Ammon's horn (tissue), 1 donor: ENCODE data around the gene LRRC27.
"Not testable (repeated sequence)": the region's sequence is repeated elsewhere in the genome, so short reads cannot be mapped to it uniquely, and the experiment has no call there.

Source experiments
- DNase-seq: peaks from one replicate; pipeline ENCODE4 v3.0.0-alpha.2; 2016; ENCODE audit warnings: low spot score

The LRRC27 gene

DNA sequence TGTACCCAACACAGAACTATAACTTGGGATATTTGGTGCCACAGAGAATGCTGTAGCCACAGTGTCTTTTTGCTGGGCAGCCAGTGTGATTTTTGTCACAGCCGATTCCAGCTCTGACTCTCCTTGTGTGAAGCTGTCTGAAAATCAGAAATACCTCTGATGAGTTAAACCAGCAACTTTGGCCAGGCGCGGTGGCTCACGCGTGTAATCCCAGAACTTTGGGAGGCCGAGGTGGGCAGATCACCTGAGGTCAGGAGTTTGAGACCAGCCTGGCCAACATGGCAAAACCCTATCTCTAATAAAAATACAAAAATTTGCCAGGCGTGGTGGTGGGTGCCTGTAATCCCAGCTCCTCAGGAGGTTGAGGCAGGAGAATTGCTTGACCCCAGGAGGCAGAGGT lies 5.9 kb downstream of the LRRC27 start:
- DNase-seq, result not testable (repeated sequence)

DNA sequence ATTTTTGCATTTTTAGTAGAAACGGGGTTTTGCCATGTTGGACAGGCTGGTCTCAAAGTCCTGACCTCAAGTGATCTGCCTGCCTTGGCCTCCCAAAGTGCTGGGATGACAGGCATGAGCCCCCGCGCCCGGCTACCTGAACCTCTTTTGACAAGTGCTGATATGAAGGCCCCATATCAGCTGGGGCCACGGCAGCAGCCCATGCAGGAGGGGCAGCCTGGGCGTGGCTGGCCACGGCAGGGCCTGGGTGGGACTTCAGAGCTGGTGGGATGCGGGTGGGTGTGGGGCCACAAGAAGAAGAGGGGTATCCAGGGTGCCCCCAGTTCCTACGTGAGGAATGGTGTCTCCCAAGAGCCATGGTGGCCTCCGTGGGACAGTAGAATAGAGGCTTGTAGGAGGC lies 6.9 kb downstream of the LRRC27 start:
- DNase-seq, result no peak

DNA sequence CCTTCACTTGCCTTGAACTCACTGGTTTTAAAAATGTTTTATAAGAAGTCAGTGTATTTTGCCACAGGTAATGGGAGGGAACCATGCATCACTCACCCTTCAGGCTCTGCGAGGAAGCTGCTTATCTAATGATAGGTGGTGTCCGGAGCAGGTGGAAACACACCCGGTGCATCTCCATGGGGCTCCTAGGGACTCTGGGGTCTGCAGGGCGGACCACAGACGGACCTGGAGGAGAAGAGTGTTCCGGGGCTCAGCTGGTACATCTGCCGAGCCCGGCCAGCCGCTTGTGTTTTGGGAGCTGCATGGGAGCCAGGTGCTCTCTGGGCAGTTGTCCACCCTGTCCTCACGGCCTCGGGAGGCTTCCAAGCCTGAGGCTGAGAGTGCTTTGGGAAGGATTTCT lies 7.3 kb downstream of the LRRC27 start:
- no peak for DNase-seq

DNA sequence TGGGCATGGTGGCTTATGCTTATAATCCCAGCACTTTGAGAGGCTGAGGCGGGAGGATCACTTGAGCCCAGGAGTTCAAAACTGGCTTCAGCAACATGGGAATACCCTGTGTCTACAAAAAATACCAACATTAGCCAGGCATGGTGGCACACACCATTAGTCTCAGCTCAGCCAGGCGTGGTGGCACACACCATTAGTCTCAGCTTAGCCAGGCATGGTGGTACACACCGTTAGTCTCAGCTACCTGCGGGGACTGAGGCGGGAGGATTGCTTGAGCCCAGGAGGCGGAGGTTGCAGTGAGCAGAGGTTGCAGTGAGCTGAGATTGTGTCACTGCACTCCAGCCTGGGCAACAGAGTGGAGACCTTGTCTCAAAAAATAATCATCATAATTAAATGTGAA lies 9.0 kb downstream of the LRRC27 start:
- DNase-seq, result no peak

DNA sequence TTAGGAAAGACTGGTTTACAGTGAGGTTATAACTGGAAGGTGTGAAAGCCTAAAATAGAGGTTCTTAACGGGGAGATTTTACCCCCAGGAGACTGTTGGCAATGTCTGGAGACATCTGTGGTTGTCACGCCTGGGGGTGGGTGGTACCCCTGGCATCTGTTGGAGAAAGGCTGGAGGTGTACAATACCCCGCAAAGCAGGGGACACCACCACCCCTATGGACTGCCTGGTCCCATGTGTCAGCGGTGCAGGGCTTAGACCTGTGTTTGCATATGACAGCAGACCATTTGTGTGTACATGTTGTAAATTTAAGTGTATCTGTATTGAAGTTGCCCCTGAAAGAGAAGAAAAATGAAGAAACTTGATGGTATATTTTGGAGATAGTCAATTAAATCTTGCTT lies 9.8 kb downstream of the LRRC27 start:
- no peak for DNase-seq

DNA sequence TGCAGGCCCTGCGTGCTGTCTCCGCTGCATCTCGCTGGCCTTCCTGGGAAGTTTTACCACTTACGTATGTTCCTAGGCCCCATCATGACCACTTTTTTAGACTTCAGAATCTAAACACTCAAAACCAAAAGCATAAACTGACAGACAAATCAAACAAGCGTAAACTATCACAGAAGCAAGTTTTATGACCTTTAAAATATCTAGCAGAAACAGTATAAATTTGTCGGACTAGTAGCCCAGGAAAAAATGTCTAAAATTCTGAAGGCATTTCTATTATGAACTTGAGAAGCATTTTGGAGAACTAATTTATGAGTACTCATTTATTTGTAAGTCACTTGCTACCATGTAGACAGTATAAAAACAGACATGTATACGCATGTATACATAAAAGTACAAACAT lies 10.6 kb downstream of the LRRC27 start:
- DNase-seq, result no peak

DNA sequence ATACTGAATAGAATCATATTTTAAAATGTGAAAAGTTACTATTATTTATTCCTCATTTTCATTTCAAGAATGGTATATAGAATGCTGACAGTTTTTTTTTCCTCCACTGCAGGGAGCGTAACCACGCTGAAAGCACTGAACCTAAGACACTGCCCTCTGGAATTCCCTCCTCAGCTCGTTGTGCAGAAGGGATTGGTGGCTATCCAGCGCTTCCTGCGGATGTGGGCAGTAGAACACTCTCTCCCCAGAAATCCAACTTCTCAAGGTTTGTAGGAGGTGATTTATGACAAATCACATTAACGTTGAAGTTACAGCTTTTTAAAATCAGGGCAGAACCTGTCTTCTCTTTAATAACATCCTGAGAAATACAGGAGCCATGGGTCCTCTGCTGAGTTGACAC lies 12.4 kb downstream of the LRRC27 start:
- DNase-seq, result no peak

DNA sequence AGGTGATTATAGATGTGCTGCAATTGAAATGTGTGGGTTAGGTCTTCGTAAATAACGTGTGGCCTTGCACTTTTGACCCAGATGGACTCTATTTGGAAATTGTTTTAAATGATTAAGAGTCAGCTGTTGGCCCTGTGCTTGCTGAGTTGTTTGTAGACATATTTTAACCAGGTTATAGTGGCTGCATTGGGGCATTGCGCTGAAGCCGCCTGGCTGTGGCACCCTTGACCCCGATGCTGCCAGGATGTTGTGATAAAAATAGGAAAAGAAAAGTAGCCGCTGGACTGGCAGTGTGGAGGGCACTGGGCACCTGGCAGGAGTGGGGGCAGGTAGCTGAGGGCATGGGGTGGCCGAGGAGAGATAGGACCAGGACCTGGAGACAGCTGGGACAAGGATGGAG lies 13.4 kb downstream of the LRRC27 start:
- no peak for DNase-seq

DNA sequence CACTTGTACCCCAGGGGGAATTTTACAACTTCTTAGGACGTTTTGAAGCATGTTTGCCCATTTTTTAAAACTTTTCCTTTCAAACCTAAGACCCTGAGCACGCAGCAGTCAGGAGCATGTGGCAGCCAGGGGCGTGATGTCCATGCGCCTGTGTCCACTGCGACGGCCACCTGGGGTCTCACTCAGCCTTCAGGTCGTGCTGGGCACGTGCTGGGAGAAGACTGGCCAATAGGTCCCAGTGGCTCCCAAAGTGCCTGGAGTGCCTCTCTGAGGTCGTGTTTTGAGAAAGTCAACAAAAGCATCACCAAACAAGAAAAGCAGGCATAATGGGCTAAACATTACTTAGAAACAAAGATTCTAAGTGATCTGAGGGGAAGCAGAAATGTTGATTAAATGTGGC lies 14.8 kb downstream of the LRRC27 start:
- DNase-seq, result no peak

DNA sequence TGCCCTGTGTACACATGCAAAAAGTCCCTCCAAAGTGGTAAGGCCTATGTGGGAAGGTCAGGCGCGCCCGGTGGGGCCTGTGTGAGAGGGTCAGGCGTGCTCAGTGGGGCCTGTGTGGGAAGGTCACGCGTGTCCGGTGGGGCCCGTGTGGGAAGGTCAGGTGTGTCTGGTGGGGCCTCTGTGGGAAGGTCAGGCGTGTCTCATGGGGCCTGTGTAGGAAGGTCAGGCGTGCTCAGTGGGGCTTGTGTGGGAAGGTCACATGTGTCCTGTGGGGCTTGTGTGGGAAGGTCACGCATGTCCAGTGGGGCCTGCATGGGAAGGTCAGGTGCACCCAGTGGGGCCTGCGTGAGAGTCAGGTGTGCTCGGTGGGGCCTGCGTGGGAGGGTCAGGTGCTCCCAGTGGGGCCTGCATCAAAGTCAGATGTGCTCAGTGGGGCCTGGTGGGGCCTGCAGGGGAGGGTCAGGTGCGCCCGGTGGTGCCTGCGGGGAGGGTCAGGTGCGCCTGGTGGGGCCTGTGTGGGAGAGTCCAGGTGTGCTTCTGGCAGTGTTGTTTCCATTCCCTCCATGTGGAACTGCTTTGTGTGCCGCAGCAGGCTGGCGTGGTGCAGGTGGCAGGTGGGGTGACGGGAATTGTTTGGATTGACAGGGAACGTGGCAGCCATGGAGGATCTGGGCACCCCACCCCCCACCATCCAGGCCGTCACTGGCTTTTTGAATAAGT lies 15.4 kb downstream of the LRRC27 start:
- no peak for DNase-seq

DNA sequence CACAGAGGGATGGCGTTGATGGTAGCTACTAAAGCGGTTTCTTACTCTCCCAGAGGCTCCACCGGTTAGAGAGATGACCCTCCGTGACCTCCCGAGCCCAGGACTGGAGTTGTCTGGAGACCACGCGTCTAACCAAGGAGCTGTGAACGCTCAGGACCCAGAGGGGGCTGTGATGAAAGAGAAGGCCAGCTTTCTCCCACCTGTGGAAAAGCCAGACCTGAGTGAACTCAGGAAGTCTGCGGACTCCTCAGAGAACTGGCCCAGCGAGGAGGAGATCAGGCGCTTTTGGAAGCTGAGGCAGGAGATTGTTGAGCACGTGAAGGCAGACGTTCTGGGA lies 15.9 kb downstream of the LRRC27 start:
- no peak for DNase-seq

DNA sequence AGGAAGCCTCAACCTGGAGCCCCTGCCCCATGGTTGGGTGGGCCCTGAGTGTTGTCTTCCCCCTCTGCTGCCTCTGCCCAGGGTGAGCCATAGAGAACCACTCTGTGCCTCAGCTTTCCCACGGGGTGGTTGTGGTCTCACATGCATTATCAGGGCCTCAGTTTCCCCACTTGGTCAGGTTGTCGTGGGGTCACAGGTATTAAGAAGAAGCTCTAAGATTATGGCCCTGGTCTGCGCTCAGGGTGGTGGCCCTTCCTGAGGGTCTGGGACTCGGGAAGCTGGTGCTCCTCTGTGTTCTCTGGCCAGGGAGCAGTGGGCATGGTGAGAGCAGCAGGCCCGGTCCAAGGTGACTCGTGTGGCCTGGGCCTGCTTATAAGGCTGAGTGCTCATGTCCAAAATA lies 17.8 kb downstream of the LRRC27 start:
- DNase-seq, result no peak

DNA sequence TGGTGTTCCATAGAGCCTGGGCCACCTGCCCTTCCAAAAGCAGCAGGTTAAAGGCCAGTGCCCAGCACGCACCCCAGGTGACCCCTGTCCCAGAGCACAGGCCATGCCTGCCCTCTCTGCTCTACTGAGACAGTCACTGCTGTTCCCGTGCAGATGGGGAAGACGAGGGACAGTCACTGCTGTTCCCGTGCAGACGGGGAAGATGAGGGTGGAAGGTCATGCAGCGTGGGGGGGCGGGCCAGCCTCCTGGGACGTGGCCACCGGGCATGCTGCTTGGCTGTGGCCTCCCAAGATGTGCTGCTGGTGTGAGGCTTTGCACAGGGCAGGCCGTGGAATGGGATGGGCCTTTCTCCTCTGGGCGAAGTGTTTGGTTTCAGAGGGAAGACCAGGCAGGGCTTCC lies 18.4 kb downstream of the LRRC27 start:
- DNase-seq, result no peak

DNA sequence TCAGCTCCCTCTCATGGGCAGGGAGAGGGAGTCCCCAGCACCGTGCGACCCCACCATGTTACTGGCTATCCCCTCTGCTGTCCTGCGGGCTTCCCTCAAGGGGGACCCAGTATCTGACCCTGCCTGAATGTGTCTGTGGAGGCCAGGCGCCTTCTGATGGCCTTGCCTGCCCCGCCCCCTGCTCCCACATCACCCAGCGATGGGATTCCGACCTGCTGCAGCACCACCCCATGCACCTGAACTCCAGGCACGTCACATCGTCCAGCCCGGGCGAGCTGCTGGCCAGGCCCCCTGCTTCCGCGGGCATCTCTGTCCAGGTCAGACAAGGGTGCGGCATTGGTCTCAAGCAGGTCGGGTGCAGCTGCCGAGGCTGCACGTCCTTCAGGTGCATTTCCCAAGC lies 19.0 kb downstream of the LRRC27 start:
- DNase-seq, result no peak

DNA sequence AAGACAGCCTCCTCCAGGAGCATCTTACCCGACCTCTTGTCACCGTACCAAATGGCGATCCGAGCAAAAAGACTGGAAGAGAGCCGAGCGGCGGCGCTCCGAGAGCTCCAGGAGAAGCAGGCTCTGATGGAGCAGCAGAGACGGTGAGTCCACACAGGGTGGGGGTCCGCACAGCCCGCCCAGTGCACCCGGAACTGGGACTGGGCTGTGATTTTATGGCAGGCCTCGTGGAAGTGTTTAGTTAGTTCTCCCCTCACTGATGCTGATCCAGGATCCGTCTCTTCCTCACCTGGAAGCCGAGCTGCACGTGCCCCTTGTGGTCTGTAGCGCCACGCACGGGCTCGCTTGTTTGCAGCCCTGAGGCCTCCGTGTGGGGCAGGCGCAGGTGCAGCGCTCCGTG lies 19.6 kb downstream of the LRRC27 start:
- DNase-seq, result no peak

DNA sequence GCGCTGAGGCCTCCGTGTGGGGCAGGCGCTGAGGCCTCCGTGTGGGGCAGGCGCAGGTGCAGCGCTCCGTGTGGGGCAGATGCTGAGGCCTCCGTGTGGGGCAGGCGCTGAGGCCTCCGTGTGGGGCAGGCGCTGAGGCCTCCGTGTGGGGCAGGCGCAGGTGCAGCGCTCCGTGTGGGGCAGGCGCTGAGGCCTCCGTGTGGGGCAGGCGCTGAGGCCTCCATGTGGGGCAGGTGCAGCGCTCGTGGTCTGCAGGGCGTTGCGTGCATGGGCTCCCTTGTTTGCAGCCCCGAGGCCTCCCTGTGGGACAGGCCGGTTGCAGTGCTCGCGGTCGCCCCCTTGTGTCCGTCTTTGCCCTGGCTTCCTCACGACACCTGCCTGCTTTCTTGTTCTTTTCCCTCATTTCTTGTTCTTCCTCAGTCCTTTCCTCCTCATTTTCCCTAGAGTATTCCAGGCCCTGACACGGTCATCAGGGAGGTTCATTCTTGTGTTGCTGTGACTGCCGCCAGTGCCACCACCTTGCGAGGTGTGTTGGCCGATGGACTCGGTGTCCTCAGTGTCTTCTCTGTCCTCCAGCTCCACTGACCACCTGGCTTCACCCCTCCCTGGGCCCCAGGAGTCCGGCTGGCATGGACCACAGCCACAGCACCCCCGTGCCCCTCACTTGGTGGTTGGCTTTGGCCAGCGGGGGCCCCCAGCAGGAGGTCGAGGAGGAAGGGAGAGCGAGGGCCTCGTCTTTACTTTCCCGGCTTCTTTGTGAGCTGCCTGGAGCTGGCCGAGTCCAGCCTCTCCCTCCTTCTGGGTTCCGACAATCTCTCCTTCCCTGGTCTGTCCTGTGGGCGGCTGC lies 20.7 kb downstream of the LRRC27 start:
- peak; percentile 79 for DNase-seq

DNA sequence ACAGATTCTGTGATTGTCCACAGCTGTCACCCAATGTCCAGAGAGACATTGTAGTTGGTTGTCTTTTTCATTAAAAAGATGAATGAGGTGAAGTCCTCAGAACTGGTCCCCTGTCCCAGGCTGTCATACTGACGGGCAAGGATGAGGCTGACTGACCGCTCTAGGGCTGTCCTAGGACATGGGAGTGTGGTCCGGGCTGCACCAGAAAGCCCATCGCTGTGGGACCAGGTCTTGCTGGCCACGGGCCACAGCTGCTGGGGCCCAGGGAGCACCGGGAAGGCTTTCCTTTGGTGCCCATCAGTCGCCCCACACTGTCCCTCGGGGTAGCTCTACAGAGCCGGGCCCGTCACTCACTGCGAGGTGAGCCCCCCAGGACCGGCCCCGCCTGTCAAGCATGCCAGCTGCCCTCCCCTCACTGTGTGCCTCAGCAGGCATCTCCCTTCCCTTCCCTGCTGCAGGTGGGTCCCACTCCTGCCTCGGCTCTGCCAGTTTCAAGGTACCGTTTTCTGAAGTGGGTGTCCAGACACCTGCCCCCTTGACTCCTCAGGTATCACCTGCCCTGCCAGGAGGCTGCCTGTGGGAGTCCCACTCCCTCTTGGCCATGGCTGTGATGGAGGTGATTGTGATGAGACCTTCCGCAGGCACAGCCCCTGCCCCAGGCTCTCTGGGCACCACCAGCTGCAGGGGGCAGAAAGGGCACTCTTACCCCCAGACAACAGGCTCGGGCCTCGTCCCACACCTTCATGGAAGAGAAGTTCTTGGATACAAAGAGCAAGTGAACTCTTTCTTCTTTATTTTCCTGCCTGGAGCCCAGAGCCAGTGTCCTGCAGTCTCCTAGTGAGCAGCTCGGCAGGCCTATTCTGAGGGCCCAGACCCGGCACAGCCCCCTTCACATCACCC lies 21.7 kb downstream of the LRRC27 start:
- DNase-seq, result no peak

DNA sequence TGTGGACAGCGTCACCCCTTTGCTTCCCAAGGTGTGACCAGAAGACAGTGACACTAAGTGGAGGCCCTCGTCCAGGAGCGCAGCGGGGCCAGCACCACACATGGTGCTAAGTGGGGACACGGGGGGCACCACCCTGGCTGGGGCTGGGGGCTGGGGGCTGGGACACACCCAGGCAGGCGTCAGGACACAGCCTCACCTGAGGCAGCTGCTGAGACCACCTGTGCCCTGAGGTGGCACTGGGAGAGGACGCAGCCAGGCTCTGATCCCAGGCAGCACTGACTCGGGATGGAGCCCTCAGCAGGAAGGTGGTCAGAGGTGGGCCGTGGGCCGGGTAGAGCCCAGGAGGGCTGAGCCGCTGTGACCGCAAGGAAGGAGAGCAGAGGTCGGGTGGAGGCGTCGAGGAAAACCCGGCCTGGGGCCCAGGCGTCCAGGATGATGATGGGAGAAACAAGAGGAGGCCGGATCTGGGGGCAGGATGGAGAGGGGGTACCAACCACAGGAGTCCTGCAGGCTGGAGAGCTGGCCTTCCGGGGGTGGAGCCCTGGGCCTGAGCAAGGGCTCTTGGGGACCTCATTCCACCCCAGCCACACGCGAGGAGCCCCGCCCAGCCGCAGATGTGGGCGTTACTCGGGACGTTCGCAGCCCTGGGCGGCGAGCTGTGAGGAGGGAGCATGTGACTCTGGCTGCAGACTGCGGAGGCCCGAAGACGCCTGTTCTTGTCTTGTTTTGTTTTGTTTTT lies 22.5 kb downstream of the LRRC27 start:
- no peak for DNase-seq

DNA sequence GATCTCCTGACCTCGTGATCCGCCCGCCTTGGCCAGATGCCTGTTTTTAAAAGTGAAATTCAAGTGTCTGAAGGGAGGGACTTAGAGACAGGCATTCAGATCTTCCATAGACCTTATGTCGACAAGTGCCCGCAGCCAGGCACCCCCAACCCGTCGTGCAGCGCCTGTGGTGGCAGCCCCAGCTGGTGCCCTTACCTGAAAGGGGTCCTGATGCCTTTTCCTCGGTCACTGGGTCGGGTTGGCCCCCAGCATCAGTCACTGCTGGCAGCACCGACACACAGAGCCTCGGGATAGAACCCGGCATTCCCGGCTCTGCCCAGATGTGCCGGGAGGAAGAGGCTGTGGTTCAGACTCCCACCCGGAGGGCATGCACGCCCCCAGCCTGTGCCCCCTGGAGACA lies 23.3 kb downstream of the LRRC27 start:
- no peak for DNase-seq

DNA sequence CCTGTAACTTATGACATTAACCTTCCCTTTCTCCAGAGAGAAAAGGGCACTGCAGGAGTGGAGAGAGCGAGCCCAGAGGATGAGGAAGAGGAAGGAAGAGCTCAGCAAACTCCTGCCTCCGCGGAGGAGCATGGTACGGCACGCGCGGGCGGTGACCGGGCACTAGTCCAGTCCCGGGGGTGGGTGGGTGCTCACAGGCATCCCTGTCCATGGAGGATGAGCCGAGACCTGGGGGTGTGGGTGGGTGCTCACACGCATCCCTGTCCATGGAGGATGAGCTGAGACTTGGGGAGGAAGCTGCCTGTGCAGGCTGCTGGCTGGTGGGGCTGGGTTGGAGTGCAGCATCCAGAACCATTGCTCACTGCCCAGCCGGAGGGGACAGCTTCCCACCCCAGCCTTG lies 23.8 kb downstream of the LRRC27 start:
- no peak for DNase-seq

DNA sequence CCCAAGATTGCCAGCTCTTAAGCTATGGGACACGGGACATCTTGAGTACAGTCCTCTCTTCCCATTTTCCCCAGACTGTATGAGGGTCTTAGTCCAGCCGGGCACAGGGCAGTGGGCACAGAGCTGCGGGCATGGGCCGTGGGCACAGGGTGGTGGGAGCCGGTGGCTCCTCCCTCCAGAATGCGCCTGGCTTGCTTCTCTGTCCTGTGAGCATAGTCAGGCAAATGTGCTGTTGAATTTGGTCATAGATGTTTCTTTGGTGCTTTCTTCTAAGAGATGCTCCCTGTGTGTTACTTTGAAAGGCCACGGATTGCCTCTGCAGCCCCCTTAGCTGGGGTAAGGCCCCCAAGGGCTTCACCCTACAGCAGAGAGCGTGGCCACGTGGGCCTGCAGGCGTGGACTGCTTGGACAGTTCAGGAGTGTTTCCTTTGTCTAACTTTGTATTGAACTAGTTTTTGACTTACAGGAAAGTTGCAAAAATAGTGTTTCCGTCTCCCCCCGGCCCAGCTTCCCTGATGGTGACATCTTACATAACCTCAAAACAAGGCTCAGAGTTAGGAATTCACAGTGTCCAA lies 24.7 kb downstream of the LRRC27 start:
- no peak for DNase-seq
